NCI-H2196 treated with DMSO at 0.1 percent for 48 hours (cell line): ENCODE results near the gene RPL38.

Source experiments
- DNase-seq: peaks from one replicate; lab custom pipeline; 2025; ENCODE audit not compliant: unreplicated experiment; lab: John Stamatoyannopoulos, UW

The RPL38 gene

DNA sequence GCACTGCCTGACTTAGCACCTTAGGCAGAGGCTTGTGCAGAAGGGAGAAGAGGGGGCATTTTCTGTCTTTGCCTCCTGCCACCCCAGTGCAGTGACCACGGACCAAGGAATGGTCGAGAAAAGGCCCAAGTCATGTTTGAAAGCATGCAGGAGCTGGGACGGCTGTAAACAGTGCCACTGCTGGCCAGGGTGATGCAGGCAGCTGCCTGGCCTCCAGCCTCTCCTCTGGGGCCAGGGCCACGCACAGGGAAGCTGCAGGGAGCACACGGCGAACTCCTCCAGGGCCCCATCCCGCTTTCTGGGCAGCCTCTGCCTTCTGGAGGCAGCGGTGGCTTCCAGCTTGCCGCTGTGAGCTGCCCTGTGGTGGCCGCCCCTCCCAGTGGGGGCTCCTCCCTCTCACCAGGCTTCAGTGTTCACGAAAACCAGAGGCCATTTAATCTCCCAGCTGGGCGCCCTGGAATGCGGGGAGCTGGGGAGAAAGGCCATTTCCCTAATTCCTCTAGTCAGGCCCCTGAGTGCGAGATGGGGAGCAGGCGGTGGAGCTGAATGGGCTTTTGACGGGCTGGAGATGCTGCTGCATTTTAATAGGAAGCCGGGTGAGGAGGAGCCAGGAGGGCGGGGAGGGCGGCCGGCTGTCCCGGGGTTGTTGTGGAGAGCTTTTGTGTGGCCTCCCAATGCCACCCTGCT lies 41.8 kb downstream of the RPL38 start:
- no peak for DNase-seq

DNA sequence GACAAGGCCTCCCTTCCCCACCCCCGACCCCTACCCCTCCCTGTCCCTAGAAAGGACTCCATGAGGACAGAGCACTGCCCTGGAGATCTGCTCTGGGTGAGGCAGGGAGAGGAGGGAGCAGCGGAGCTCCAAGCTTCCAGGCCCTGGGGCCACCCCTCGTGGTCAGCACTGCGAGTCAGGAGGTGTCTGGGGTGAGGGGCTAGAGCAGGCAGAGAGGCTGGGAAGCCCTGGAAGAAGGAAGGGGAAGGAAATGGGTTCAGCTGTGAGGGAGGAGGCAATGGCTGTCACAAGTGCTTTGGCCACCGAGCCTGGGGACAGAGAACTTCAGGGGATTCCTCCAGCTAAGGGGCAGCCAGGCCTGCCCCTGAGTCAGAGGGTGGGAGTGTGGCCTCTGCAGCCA lies 42.4 kb downstream of the RPL38 start:
- no peak for DNase-seq

DNA sequence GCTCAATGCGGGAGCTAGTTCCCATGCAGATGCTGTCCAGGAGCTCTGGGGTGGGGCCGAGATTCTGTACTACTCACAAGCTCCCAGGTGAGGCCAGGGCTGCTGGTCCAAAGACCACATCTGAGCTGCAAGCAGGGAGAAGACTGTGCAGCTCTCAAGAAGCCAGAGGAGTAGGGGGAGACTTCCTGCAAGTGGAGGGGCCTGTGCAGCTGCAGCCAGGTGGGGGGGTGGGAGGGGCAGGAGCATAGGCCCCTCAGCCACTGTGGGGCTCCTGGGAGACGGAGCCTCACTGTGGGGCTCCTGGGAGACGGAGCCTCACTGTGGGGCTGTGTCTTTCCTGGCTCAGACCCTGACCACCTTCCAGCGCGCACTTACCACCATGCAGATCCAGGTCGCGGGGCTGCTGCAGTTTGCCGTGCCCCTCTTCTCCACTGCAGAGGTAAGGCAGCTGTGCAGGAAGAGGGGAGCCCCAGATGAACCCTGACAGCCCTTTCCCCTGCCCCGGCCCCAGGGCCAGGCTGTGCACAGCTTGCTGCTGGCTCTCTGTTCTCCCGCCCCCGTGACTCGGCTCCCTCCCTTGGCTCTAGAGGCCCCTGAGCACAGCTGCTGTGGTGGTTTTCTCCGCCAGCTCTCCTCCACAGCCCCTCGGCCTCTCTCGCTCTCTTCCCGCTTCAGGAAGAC lies 46.3 kb downstream of the RPL38 start:
- no peak for DNase-seq

DNA sequence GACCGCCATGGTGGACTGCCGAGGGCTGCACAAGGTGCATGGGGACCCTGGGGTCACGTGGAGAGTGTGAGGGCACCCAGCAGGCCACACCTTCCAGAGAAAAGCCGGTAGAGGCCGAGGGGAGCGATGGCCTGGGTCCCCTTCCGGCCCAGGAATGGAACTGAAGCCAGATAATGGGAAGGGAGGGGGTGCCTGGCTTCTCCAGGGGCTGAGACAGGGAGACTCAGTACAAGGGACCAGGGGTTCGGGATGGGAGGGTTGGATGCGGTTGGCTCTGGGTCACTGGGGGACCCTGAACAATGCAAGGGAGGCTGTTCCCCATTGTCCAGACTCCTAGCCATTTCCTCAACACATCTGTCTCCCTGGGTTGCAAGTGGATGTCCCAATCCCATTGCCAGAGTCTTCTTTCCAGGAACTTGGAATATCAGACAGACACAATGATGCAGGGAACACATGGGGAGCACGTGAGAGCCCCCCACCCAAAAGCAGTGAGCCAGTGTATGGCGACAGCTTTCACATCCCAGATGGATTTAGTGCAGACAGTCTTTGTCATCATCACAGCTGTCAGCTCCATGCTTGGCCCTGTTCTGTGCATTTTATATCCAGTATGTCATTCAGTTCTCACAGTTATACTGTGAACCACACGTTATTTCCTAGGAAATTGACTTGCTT lies 47.0 kb downstream of the RPL38 start:
- DNase-seq: no peak

DNA sequence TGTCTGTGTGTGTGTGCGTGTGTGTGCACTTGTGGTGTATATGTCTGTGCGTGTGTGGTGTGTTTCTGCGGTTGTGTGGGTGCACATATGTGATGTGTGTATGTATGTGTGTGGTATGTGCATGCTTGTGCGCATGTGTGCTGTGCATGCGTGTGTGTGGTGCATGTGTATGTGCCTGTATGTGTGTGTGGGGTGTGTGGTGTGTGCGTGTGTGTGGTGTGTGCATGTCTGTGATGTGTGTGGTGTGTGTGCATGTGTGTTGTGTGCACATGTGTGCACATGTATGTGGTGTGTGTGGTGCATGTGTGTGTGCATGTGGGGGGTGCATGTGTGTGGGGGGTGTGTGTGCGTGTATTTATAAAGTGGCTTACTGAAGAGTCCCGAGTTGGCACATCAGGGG lies 47.6 kb downstream of the RPL38 start:
- DNase-seq: no peak

DNA sequence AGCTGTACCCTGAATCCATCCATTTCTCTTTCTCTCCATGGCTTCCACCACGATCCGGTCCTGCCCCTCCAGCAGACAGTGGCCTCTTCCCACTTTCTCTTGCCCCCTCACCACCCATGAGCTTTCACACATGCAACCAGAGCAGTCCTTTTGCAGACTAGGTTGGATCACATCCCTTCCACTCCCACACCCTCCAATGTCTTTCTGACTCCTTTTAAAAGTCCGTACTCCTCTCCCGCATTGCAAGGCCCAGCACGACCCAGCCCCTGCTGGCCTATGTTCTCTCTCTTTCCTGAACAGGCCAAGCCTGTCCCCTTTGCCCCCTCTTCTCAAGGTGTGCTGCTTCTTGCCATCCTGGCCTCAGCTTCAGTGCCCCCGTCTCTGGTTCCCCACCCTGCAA lies 48.1 kb downstream of the RPL38 start:
- DNase-seq: no peak

DNA sequence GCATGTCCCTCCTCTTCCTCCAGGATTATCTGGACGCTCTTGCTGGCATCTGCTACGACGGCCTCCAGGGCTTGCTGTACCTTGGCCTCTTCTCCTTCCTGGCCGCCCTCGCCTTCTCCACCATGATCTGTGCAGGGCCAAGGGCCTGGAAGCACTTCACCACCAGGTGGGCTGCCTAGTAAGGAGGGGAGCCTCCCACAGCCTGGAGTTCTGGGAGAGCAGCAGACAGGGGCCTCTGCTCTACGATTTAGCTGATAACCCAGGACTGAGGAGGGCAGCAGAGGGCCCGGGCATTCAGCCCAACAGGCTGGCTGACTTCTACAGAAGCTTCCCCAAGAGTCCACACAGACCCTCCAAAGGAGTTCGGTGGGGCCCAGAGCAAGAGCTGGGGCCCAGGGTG lies 48.7 kb downstream of the RPL38 start:
- no peak for DNase-seq

DNA sequence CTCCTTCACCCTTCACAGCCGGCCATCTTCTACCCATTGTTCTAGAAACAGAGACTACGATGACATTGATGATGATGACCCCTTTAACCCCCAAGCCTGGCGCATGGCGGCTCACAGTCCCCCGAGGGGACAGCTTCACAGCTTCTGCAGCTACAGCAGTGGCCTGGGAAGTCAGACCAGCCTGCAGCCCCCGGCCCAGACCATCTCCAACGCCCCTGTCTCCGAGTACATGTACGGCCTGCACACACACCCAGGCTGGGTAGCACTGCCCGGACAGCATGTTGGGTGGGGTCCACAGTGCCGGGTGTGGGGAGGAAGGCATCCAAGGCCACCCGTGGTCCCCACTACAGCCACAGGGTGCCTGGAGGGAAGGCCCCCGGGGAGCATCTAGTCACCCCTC lies 49.6 kb downstream of the RPL38 start:
- DNase-seq: no peak

DNA sequence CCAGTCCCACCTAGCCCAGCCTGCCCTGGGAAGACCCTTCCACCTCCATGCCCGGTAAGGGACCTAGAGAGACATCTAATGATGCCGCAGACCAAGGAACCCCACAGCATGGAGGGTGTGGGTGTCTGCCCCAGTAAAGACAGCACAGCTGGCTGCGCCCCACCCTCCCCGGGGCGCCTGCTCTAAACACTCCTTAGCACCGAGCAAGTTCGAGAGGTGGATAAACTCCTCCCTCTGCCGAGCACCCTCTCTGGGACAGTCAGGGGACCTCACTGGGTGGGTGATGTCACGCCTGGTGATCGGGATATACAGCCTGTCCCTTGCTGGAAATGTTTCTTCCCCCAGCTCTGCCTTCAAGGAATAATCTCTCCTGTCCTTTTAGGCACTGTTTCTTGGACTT lies 53.8 kb downstream of the RPL38 start:
- DNase-seq: no peak

DNA sequence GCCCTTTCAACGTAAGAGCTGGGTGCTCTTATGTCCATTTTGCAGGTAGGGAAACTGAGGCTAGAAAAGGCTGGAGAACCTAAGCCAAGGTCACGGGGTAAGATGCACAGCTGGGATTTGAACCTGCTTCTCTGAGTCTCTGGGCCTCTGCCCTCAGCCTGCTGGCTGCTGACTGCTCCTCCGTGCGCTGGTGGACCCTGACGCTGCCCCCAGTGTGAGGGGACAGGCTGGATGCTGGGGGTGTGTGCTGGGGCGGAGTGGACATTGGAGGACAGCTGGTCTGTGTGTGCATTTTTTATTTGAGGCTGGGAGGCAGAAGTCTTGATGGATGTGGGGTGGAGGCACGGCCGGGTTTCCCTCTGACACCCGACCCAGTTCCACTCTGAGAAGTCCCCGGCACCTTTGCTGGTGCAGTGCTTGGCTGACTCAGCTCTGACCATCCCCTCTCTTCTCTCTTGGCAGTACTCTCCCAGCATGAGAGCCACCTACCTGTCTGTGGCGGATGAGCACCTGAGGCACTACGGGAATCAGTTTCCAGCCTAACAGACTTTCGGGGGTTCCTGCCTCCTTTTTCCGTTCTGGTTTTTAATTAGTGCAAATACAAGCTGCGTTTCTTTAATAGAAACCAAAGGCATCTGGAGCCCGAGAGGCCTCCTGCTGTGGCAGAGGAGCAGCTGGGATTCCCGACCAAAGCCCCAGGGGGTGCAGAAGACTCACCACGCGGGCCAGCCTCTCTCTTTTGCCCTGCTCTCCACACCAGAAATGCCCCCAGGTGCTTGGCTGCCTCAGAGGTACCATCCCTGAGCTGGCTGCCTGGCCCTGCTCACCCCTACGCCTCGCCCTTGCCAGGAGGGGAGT lies 56.4 kb downstream of the RPL38 start:
- DNase-seq: no peak
